A673 (cell line): ENCODE data around the gene TOMT. TPM values are rescaled to one million over a fixed set of nuclear protein-coding genes. Genes with fewer than 3 reads are reported as not detected.
A peak's percentile ranks its signal among the peaks of the same experiment; 100 is the strongest.

Source experiments
- BruUV-seq: library from RNA; stranded (reverse); fragments of 400-500 nt; replicated peaks from 2 replicates; lab custom pipeline; 2021; lab: Mats Ljungman, UMichigan
- CTCF ChIA-PET: fragments of 300-600 bp; sonication (Branson Sonifier 250); formaldehyde crosslinking; loops from one replicate; lab custom pipeline; 2022; ENCODE audit warnings: antibody characterized with exemption; lab: Charles Lee
- POLR2A ChIA-PET: fragments of 300-600 bp; sonication (Branson Sonifier 250); formaldehyde crosslinking; loops from one replicate; lab custom pipeline; 2022; ENCODE audit warnings: antibody characterized with exemption; ENCODE audit not compliant: low non-redundant PET; lab: Charles Lee
- DNase-seq: peaks from one replicate; pipeline ENCODE4 v3.0.0-alpha.2; 2015; ENCODE audit warnings: low spot score
- H3K27ac ChIP-seq: fragments of 200-600 bp; sonication (generic); 2 replicates; pipeline ENCODE4 v1.5.1; 2016; ENCODE audit warnings: mixed run types, low read depth, mild to moderate bottlenecking, mixed read lengths, antibody characterized with exemption, low read length; ENCODE audit not compliant: poor library complexity, severe bottlenecking
- H3K27me3 ChIP-seq: fragments of 200-600 bp; sonication (generic); replicated peaks from 2 replicates; pipeline ENCODE4 v1.6.1; 2017; ENCODE audit warnings: mixed run types, low read depth, mild to moderate bottlenecking, mixed read lengths, antibody characterized with exemption, low read length; ENCODE audit not compliant: insufficient read depth, poor library complexity
- H3K36me3 ChIP-seq: fragments of 200-600 bp; sonication (generic); 2 replicates; pipeline ENCODE4 v1.6.1; 2016; ENCODE audit warnings: mixed run types, mild to moderate bottlenecking, mixed read lengths, antibody characterized with exemption, low read length; ENCODE audit not compliant: insufficient read depth, poor library complexity, severe bottlenecking
- H3K4me1 ChIP-seq: fragments of 200-600 bp; sonication (generic); 2 replicates; pipeline ENCODE4 v1.6.1; 2017; ENCODE audit warnings: mixed run types, mild to moderate bottlenecking, mixed read lengths, antibody characterized with exemption, low read length; ENCODE audit not compliant: insufficient read depth, poor library complexity, severe bottlenecking
- H3K4me3 ChIP-seq: fragments of 200-600 bp; sonication (generic); 2 replicates; pipeline ENCODE4 v1.5.1; 2016; ENCODE audit warnings: low read depth, mixed run types, mild to moderate bottlenecking, mixed read lengths, low read length; ENCODE audit not compliant: poor library complexity, severe bottlenecking
- H3K9me3 ChIP-seq: fragments of 200-600 bp; sonication (generic); 2 replicates; pipeline ENCODE4 v1.6.1; 2016; ENCODE audit warnings: mixed run types, low read depth, mild to moderate bottlenecking, mixed read lengths, antibody characterized with exemption, low read length; ENCODE audit not compliant: poor library complexity, severe bottlenecking
- EZH2 ChIP-seq: fragments of 200-600 bp; sonication (generic); IDR thresholded peaks from 2 replicates; pipeline ENCODE4 v1.6.1; 2017; ENCODE audit warnings: borderline replicate concordance, low read depth, mild to moderate bottlenecking, mixed read lengths, antibody characterized with exemption, low read length; ENCODE audit not compliant: poor library complexity, severe bottlenecking
- intact Hi-C: fragments of 100-400 bp; cut with micrococcal nuclease; formaldehyde crosslinking; loops from one replicate; pipeline ENCODE4 v1.10.0; 2022; ENCODE audit not compliant: unreplicated experiment
- total RNA-seq: library from RNA; stranded (reverse); gene quantifications from 2 replicates; pipeline ENCODE4 v1.2.3, GENCODE V29; 2021
- TF ChIP-seq, protein P1 (sequence below): fragments of 300-800, 200-600 bp; sonication (generic); conservative IDR thresholded peaks from 2 replicates; pipeline ENCODE4 v1.5.1; 2017; ENCODE audit warnings: low read depth, mild to moderate bottlenecking, antibody characterized with exemption, low read length, moderate library complexity, mixed read lengths

Gene TOMT
- total RNA-seq, 1 experiment from 2014 or later, result not detected

DNA sequence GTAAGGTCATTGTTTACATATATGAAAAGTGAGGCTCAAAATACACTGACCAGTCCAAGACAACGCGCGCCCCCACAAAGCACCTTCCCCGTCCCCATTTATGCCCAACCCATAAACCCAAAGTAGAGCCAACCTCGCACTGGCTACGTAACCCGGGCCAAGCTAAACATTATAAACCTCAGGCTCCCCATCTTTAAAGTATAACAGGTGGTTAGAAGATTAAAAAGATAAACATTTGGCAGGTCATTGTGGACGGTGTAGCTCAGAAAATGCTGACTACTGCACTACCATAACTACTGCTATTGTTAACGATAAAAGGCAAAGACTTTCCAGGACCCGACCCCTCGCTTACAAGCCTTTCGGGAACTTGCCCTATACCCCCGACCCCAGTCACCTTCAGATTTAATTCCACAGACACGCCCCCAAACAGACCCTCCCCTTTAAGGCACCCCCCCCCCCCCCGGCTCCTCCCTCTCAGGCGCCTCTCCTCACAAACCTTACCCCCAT, 25.9 kb upstream of the TOMT start:
- peaks cover 19% of the 10 kb centered on the region for H3K4me1 ChIP-seq
- intact Hi-C loops, result loop anchor here (1.0 to 2.0 kb wide), 3 partner anchors 23 to 39 kb away; partner anchors contain the start of genes ANAPC15 and LAMTOR1
- no TSS peak for BruUV-seq
- no peak for TF ChIP-seq EZH2
- TF ChIP-seq, protein P1, sequence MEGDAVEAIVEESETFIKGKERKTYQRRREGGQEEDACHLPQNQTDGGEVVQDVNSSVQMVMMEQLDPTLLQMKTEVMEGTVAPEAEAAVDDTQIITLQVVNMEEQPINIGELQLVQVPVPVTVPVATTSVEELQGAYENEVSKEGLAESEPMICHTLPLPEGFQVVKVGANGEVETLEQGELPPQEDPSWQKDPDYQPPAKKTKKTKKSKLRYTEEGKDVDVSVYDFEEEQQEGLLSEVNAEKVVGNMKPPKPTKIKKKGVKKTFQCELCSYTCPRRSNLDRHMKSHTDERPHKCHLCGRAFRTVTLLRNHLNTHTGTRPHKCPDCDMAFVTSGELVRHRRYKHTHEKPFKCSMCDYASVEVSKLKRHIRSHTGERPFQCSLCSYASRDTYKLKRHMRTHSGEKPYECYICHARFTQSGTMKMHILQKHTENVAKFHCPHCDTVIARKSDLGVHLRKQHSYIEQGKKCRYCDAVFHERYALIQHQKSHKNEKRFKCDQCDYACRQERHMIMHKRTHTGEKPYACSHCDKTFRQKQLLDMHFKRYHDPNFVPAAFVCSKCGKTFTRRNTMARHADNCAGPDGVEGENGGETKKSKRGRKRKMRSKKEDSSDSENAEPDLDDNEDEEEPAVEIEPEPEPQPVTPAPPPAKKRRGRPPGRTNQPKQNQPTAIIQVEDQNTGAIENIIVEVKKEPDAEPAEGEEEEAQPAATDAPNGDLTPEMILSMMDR, result no peak
- no peaks in the 10 kb centered on the region for H3K27me3 ChIP-seq
- peak overlapping the region; percentile 86 for H3K27ac ChIP-seq
- ChIA-PET CTCF (no interaction called here), POLR2A (interaction anchor here (0.5 to 0.7 kb wide), 3 partner anchors 33 to 64 kb away, joined by 4 to 5 read pairs (median 4); partner anchors contain the start of gene ANAPC15)
- H3K9me3 ChIP-seq, result no peaks in the 10 kb centered on the region
- peak overlapping the region; percentile 72 for H3K4me3 ChIP-seq
- peaks cover 5% of the 10 kb centered on the region for H3K36me3 ChIP-seq
- DNase-seq, result no peak

DNA sequence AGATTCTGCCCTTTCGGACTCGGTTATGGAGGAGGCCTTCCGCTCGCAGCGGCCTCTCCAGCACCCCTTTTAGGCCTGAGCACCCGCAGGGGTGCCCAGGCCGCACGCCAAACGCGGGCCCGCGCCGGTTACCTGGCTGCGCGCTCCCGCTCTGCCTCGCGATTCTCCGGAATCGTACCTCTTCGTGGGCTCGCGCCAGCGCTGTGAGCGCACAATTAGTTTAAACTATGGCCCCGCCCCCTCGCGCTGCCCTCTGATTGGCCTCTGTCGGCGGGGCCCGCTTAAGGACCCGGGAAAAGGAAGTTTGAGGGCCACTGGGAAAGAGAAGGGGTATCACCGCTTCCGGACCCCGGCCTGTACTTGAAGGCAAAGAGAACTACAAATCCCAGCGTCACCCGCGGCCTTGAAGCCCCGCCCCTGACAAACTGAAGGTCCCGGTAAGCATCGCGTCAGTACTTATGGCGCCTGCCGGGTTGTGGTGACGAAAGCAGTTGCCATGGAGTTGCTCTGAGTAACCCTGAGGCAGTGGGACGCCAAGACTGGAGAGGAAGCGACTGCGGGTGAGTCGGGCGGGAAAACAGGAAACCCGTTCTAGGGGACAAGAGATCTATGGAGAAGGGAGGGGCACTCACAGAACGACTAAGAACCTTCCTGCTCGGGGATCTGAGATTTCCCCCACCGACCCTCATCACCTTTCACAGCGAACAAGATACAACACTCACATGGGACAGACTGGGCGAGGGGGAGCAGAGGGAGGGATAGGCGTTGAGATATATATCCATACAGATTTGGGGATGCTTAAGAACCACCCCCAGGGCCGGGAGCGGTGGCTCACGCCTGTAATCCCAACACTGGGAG, 25.2 kb upstream of the TOMT start, which contains the start of the genes LRRC51 and NUMA1:
LRRC51 (plus strand) TSS at position 525 of the 858 bp plus-strand sequence. CDS start 8,234 bp downstream, outside the sequence.
NUMA1 (minus strand) TSS at position 217 of the 858 bp plus-strand sequence. CDS start 44,599 bp downstream, outside the sequence.
- no TSS peak for BruUV-seq
- TF ChIP-seq, protein P1, result no peak
- no peak for TF ChIP-seq EZH2
- Histone ChIP-seq H3K27ac (peak within 1 kb of the TSS; percentile 86), H3K4me1 (peaks cover 14% of the 10 kb centered on the region), H3K27me3 (no peaks in the 10 kb centered on the region), H3K4me3 (peak within 1 kb of the TSS; percentile 72), H3K9me3 (no peaks in the 10 kb centered on the region), H3K36me3 (peaks cover 4% of the 10 kb centered on the region)
- POLR2A ChIA-PET, result interaction anchor here (0.7 kb wide), 1 partner anchor 63 kb away, joined by 5 read pairs; no protein-coding TSS in a partner anchor
- CTCF ChIA-PET, result interaction anchor here (0.9 kb wide), 1 partner anchor 55 kb away, joined by 4 read pairs; no protein-coding TSS in a partner anchor
- intact Hi-C loops, result loop anchor here (1.0 to 2.0 kb wide), 3 partner anchors 23 to 40 kb away; partner anchors contain the start of genes ANAPC15 and LAMTOR1
- DNase-seq, result peak; percentile 100

DNA sequence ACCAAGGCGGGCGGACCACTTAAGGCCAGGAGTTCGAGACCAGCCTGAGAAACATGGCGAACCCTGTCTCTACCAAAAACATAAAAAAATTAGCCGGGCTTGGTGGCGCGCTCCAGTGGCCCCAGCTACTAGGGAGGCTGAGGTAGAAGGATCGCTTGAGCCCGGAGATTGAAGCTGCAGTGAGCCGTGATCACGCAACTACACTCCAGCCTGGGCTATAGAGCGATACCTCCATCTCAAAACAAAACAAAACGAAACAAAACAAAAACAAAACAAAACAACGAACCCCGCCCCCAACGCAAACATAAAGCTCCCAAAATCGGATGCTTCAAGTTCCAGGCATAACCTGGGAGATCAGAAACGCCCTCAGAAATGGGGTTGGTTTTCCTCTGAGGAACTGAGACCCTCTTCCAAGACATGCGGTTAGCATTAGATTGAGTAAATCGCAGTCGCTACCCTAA, 24.5 kb upstream of the TOMT start:
- ChIA-PET POLR2A (no interaction called here), CTCF (interaction anchor here (0.9 kb wide), 1 partner anchor 56 kb away, joined by 4 read pairs; no protein-coding TSS in a partner anchor)
- TF ChIP-seq EZH2, result no peak
- TF ChIP-seq, protein P1, result no peak
- TSS peak; percentile 75 for BruUV-seq
- H3K27ac ChIP-seq, result peak overlapping the region; percentile 86
- no peaks in the 10 kb centered on the region for H3K9me3 ChIP-seq
- H3K4me1 ChIP-seq, result peaks cover 14% of the 10 kb centered on the region
- H3K4me3 ChIP-seq, result peak overlapping the region; percentile 72
- DNase-seq, result no peak
- H3K36me3 ChIP-seq, result no peaks in the 10 kb centered on the region
- no peaks in the 10 kb centered on the region for H3K27me3 ChIP-seq
- intact Hi-C loops, result loop anchor here (2.0 kb wide), 1 partner anchor 40 kb away; no protein-coding TSS in a partner anchor
